Superior temporal gyrus (tissue), 1 donor: ENCODE results near the gene SAMD14.
A peak's percentile ranks its signal among the peaks of the same experiment; 100 is the strongest.

Experiments
- DNase-seq: peaks from one replicate; pipeline ENCODE4 v3.0.0-alpha.2; 2016; ENCODE audit errors: extremely low spot score

SAMD14 gene

GRCh38 chr17:50133028-50133768, 3.2 kb upstream of the SAMD14 start:
- DNase-seq = no peak

DNA sequence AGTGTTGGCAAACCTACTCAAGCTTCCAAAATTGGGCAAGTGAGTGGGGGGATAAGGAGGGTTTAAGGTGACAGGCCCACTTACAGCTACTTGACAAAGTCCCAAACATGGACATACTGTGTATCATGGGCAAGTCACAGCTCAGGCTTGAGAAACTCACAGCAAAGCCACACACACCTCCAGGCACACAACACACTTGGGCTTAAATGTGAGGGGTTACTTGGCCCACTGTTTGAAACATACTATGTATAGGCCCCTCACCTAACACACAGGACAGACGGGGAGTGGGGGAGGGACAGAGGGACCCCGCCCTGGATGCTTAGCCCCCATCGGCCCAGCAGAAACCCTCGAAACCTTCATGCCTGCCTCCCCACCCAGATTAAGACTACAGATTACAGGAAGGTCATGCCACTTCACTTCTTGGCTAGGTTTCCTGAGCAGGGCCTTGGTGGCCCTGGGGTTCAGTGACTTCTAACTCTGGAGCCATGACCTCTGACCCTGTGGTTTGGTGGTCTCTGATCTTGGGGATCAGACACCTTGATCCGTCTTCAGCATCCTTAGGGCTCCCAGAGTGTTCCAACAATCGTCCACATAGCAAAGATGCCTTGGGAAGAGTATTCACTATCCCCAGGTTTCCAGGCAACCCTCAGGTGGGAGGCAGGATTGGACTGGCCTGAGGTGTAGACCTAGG, 2.3 kb upstream of the SAMD14 start:
- DNase-seq = no peak

- no peak for DNase-seq
Measured at GRCh38 chr17:50130559-50131305, 772 bp upstream of the SAMD14 start.

DNA sequence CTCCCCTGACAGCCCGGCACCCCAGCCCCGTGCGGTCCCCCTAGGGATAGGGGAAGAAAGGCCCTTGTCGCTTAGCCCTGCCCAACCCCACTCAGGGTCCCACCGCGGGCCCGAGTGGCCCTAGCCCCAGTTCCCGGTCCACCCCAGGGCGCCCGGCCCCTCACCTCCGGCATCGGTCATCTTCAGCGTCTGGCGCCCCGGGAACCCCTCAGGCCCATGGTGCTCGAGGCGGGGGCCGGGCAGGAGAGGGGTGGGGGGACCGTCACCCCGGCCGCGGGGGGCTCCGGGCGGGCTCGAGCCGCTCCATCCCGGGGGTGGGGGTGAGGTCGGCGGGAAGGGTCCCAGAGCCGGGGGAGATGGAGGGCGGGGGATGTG, 620 bp downstream of the SAMD14 start:
- no peak for DNase-seq

DNA sequence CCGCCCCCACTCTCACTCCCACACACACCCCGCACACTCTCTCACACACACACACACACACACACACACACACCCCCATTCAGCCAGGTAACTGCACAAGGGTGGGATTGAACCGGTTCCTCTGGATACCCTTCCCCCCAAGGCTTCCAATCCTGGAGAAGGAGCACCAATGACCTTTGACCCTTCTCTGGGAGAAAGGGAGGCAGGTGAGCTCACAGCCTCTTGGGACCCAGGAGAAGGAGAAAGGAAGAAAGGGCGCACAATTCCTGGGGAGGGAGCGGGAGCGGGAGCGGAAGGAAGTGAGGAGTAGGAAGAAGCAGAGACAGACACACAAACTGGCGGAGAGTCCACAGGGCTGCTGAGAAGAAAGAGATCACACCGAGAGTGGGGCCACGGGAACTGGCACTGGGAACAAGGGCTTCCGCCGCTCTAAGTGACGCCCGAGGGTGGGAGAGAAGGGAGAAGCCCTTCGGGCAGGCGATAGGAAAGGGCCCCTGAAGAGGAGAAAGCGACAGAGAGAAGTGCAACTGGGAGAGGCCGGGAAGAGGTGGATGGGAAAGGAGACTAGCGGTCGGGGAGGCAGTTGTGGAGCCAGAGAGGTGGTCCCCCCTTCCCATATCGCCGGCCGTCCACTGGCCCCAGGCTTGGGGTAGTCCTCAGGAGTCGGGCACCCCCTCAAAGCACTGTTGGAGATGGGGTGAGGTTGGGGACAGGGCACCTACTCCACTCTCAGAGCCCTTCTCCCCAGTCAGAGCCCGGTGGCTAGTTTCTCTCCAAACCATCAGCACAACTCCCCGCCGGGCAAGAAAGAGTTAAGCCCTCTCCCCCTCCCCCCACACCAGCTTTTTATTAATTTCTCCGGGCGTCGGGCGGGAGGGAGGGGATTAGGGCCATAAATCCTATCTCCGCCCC, 1.3 kb downstream of the SAMD14 start:
- DNase-seq = no peak

DNA sequence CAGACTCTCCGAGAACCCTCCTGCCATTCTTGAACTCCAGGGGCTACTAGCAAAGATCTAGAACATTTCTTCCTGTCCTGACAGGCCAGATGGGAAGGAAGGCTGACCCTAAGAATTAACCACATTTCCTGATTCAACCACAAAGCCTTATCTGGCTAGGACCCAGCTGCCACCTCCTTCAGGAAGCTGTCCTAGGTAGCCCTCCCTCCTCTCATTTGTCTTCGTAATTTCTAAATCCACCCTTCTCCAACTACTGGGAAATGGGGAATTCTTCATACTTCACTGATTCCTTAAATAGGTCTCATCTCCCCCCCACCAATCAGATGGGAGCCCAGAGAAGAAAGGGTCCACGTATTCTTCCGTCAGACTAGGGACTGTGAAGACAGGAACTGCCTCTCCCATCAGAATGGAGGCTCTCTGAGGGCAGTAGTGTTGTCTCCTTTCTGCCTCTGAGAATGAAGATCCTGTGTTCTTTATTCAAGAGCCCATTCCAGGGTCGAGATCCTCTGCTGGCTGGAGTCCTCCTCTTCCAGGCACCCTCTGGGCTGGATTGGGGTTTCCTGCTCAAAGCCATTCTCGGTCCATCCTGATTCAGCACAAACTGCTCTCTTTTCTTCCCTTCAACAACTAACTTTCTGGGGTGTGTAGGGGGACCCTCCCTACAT, 2.1 kb downstream of the SAMD14 start:
- no peak for DNase-seq

- peak; percentile 63 for DNase-seq
Measured at GRCh38 chr17:50125420-50125997, 4.5 kb downstream of the SAMD14 start.

GRCh38 chr17:50123649-50124349, 6.2 kb downstream of the SAMD14 start:
- DNase-seq = no peak

- no peak for DNase-seq
Measured at GRCh38 chr17:50122945-50123344, 7.0 kb downstream of the SAMD14 start.

DNA sequence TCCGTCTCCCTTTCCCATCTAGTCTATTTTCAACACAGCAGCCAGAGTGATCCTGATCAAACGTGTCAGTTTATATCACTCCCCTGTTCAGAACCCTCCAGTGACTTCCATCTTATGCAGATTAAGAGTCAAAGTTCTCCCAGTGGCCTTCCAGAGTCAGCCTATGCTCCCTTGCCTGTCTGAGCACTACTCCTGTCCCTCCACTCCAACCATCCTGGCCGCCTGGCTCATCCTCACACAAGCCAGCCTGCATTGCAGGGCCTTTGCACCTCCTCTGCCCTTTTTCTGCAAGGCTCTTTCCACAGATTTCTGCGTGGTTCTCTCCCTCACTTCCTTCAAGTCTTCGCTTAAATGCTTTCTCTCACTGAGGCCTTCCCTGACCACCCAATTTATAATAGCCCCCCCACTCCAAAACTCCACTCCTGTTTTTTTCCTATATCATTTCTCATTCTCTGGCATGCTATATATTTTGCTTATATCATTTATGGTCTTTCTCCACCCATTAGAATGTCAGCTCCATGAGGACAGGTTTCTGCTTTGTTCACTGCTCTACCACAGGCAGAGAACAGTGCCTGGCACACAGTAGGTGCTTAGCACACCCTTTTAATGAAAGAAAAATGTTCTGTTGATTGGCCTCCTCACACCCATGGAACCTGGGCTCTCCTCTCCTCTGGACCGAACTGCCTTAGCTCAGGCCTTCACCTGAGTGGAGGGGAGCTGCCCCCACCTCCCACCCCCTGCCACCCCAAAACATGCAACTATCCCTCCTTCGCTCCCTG, 9.3 kb downstream of the SAMD14 start:
- DNase-seq = no peak

DNA sequence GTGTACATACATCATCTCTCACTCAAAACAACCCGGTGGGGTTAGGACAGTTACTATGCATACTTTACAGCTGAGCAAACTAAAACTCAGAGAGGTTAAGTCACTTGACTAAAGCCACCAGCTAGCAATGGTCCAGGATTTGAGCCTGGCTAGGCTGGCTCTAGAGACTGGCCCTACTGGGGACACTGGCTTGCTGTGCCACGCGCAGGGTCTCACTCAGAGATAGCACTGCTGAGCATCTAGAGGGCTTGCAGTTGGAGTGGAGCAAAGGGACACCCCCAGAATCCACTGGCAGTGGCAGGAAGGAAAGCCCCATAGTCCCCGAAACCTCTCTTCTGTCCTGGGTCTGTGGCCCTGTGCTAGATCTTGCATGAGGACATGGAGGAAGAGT, 11.1 kb downstream of the SAMD14 start:
- no peak for DNase-seq

GRCh38 chr17:50118076-50118827, 11.7 kb downstream of the SAMD14 start:
- DNase-seq = no peak

DNA sequence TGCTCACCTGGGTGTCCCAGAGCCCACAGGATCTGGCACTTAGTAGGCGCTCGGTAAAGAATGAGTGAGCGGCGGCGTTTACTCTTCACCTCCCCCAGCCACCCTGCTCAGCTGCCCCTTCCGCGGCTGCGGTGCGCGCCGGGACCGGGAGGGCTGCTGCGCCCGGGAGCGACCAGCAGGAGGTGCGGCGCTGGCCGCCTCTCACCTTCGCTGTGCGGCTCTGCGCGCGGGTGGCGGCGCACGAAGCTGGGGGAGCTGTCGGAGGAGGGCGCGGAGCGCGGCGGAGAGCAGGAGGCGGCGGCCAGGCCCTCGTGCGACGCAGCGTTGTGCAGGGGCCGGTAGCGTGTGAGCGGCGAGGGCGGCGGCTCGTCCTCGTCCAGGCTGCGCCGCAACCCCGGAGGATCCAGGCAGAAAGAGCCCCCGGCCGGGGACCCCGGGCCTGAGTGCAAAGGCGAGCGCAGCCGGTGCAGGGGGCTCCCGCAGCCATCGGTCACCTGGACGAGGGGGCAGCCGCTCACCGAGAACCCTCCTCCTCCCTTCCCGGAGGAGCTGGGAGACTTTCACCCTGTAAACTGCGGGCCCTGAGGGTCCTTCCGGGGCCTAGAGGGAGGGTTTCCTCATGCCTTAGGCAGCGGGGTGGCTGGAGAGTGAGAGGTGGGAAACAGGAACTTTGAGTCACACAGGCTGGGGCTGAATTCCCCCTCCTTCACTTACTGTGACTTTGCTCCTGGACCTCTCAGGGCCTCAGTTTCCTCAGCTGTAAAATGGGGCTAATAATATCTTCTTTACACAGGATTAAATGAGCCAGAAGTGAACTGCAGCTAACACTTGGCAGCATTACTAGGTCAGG, 12.5 kb downstream of the SAMD14 start:
- DNase-seq = no peak

DNA sequence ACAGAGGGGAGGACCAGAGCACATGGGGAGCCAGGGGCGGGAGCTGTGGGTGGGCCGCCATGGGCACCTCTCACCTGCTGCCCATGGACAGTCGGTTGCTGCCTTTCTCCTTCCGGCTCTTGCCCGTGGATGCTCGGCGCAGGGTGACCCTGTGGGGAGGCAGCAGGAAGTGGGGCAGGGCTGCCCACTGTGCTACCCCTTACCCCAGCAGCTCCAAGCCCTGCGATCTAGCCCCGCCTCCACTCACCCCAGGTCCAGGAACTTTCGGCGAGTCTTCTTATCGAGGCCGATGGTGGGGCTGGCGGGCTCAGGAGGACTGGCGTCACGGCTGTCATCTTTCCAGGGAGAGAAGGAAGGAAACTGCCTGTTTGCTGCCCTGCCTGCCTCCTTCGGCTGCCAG, 14.2 kb downstream of the SAMD14 start:
- no peak for DNase-seq

GRCh38 chr17:50114849-50115357, 15.1 kb downstream of the SAMD14 start:
- DNase-seq = peak; percentile 82

DNA sequence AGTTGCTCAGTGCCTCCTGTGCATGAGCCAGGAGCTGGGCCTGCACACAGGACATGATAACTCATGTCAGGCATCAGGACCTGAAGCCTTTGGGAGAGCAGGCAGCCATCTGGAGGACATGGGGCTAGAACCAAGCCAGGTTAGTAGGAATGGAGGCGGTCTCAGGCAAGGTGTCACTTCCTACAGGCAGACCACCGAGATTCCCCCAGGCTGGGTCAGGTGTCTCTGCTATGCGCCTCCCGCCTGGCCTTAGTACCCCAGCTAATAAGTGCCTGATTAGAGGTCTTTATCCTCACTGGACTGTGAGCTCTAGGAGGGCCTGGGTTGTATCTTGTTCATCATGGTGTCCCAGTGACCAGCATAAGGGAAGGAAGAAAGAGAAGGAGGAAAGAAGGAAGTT, 15.6 kb downstream of the SAMD14 start:
- no peak for DNase-seq

DNA sequence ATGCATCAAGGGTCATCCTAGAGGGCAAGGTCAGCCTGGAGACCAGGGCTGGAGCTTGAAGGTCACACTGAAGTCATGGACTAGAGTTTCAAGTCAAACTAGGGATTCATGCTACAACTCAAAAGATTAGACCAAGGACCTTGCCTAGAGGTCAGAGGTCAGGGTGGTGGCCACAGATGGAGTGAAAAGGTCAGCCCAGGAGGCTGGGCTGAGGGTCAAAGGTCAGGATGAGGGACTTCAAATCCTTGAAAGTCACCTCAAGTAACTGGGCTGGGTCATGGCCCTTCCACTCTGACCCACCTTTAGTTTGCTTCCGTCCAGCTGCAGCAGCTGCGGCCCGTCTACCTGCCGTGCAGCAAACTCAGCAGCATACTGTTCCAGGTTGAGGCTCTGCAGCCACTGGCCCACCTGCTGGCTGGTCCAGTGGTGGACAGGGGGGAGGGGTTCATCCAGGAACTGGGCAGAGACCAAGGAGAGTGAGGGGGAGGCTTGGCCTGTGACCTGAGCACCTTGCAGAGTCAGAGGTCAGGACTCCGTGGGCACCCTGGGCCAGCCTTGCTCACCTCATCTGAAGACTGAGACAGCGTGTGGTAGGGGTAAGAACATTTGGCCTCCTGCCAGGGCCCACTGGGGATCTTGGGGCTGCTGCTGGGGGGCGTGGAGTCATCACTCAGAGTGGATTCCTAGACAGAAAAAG, 16.2 kb downstream of the SAMD14 start:
- DNase-seq = no peak
